GM18519 (cell line): Measurements from ENCODE around the gene NCAM1.

Experiments
- ATAC-seq: cut with Tn5 transposase; IDR thresholded peaks from one replicate; pipeline ENCODE4 v1.9.1; 2021; ENCODE audit warnings: mild to moderate bottlenecking, moderate library complexity; ENCODE audit not compliant: unreplicated experiment, low FRiP score

NCAM1 gene

GRCh38 chr11:113192121-113192925, 231.1 kb downstream of the NCAM1 start:
- no peak for ATAC-seq

GRCh38 chr11:113193016-113193415, 231.8 kb downstream of the NCAM1 start:
- no peak for ATAC-seq

GRCh38 chr11:113193946-113194345, 232.7 kb downstream of the NCAM1 start:
- no peak for ATAC-seq

- ATAC-seq: no peak
These were observed 234.5 kb downstream of the NCAM1 start for GRCh38 chr11:113195728-113196127.

DNA sequence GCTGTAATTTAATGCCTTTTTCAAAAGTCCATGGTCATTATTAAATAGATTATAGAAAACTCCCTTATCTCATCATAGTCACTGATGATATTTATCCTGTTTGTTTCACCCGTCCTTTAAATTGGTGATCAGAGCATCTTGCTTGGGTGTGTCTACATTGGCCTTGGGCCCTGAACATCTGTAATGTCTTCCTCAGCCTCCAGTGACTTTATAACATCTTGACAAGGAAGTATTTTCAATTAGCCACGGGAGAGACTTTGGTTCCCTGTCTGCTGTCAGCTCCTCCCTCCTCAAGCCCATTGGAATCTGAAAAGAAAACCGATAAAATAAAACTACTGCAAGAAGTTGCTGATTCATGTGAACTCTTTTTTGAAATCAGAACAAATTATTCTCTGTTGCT, 236.2 kb downstream of the NCAM1 start:
- no peak for ATAC-seq

DNA sequence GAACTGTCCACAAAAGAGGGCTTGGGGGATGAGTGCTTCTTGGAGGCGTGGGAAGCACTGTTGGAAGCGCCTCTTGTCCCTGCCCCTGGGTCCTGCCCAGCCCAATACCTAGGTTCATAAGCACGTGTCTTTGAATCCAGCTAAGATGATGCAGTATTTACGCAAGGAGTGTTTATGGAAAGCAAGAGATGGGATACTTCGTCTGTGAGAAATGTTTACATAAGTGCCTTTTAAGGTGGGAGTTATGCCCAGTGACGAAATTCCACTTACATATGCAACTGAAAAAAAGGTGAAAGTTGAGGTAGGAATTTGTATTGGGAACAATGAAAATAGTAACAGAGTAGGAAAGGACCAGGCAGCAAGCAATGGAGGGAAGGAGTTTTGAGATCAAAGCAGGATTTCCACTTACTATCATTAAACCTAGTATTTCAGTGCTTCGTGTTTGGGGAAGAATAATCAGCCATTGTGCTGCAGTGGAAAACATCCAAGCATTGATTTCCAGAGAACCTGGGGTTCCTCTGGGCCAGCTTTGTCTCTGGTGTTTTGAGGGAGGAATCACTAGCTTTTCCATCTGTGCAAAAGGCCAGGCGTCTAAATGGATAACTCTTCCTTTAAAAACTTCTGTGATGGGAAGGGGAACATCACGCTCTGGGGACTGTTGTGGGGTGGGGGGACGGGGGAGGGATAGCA, 237.9 kb downstream of the NCAM1 start:
- ATAC-seq: no peak

DNA sequence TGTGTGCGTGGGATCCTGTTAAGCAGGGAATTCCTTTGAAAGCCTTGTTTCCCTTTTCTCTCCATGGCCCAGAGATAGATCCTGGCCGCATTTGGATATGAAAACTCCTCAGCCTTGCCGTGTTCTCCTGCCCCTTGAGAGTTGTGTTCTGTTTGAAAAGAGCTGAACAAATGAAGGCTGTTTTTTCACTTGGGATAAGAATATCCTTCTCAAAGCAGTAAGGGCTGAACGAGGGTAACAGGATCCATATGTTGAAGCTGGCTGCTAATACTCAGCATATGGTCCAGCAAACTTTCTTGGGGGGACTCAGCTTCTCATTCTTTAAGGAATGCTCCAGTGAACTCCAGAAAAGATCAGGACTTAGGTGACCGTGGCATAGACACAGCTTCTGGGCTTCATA, 238.6 kb downstream of the NCAM1 start:
- no peak for ATAC-seq

DNA sequence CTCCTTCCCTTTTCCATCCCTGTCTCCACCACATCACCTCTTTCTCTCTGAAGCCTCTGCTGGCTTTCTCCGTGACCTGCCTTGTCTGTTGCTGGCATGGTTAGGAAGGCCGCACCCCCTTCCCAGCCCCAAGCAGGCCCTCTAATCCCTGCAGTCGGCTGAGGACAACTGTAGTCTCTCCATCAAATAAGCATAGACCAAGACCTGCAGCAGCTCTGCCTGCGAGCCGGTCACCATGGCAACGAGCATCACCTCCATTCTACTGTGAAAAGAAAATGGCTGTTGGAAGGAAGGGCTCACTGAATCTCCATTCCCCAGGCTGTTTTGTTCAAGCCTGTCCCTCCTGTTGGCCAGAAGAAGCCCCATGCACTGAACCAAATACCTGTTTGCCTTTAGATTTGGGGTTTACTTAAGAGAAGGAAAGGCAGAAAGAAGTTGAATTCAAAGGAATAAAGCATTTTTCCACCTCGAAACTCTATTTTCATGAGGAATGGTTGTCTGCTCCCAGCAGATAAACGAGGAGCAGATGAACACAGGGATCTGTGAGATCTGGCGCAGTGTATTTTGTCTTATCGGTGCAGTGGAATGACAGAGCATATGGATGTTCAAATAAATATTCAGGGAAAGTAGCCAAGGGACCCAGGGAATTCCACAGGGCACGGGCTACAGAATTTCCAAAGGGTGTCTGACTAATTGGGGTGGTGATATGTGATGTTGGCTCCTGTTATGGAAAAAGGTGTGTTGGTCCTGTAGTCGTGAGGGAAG, 240.0 kb downstream of the NCAM1 start:
- ATAC-seq: no peak

- no peak for ATAC-seq
These were observed 241.2 kb downstream of the NCAM1 start for GRCh38 chr11:113202431-113202830.

GRCh38 chr11:113203141-113203753, 242.0 kb downstream of the NCAM1 start:
- ATAC-seq: no peak

GRCh38 chr11:113204280-113204679, 243.1 kb downstream of the NCAM1 start:
- ATAC-seq: no peak

DNA sequence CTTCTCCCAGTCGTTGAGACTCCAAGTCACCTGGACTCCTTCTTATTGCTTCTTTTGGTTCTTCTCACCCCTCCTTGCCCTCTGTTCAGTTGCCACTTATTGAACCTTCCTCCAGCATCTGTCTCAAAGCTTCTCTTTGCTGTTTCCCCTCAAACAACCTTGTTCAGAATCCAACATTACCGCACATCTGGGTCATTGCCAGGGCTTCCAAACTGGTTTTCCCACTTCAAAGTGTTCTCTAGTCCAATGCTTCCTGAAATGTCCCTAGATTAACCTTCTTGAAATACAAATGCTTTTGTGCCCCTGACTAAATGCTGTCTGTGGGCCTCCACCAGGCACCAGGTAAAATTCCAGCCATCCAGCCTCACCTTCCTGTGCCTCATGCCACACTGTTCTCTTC, 252.3 kb downstream of the NCAM1 start:
- ATAC-seq: no peak

DNA sequence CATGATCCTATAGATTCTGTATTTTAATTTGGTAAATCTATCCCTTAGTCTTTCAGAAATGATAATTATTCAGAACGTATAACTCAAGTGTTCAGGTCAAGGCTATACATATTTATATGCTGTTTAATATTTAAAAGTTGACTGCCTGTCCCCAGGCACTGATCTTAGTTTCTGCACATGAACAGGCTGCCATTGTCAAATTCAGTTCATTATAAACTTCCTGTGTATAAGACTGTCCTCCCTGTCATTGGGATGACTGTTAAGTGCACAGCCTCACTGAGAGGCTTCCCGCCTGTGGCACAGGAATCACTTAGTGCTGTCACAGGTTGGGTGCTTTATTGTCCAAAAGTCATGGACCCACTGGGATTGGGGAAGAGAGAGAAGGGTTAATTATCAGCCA, 261.0 kb downstream of the NCAM1 start:
- no peak for ATAC-seq

- ATAC-seq: no peak
These were observed 273.7 kb downstream of the NCAM1 start for GRCh38 chr11:113234888-113235287.

DNA sequence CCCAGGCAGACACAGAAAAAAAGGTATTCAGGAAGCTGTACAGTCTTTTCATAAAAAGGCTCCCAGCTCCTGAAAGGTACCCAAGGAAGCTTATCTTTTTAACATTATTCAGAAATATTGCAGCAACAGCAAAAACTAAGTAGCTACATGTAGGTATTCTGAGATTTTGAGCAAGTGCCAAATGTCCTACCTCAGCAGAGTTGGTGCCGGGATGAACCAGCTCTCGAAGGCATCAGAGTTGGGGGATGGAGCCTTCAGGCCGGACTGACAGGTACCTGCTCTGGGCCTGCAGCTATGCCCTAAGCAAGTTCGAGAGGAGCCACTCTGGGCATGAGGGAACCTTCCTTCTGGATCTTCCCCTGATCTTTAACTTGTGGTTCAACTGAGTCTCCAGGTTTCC, 276.0 kb downstream of the NCAM1 start:
- ATAC-seq: no peak

DNA sequence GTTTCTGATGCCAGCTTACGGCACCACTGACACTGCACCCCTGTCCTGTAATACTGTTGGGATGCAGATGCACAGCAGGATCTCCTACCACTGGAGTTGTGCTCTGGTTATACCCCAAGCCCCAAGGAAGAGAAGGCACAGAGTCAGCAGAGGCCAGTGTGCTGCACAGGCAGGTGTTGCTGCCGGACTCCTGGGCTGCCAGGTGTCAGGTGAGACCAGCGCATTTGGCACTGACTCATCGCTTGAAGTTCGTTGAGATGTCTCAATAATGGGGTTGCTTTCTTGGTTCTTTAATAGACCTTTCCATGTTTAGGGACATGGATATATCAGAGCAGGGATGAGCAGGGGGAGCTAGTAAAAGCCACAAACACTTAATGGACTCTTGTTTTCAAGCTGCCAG, 277.5 kb downstream of the NCAM1 start:
- no peak for ATAC-seq

- no peak for ATAC-seq
These were observed 279.2 kb downstream of the NCAM1 start for GRCh38 chr11:113240389-113240788.

- no peak for ATAC-seq
These were observed 279.8 kb downstream of the NCAM1 start for GRCh38 chr11:113240790-113241635.

DNA sequence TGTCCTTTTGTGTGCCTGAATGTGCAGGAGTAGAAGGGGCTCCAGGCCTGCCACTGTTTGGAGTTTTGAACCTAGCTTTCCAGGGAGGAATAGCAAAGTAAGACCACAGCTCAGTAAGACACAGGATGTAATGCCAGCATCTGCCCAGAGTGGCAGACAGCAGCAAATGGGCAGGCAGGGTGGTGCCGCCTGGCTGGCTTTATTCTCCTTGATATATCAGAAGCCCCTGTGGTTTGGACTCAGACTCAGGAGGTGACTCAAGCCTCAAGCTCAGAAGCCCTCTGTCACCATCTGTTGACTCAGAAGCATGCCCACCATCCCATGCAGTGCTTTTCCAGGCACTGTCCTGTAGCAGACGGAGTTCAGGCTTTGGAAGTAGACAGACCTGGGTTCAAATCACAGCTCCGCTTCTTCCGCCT, 280.4 kb downstream of the NCAM1 start:
- no peak for ATAC-seq

DNA sequence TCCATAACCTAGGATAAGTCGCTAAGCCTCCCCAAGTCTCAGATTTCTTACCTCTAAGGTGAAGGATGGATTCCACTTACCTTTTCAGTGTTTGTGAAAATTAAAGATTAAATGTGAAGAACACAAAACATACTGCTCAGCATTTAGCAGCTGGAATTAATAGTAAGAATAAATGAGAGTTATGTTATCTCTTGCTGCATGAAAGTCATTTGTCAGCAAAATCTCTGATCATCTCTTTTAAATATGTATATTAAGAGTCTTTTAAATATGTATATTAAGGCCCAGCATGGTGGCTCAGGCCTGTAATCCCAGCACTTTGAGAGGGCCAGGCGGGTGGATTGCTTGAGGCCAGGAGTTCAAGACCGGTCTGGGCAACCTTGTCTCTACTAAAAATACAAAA, 280.8 kb downstream of the NCAM1 start:
- no peak for ATAC-seq
